HepG2 (cell line): ENCODE results near the gene NBEAL1. TPM values are rescaled to one million over a fixed set of nuclear protein-coding genes. Genes with fewer than 3 reads are reported as not detected.
A peak's percentile ranks its signal among the peaks of the same experiment; 100 is the strongest.

ENCODE experiments used
- ARID2 ChIP-seq: sonication (generic); formaldehyde crosslinking; IDR thresholded peaks from 2 replicates; pipeline ENCODE4 v1.8.1; 2022; ENCODE audit warnings: mild to moderate bottlenecking, missing genetic modification reagents, borderline replicate concordance
- ARID5B ChIP-seq: IDR thresholded peaks from 2 replicates; pipeline ENCODE4 v1.4.0; 2020; ENCODE audit warnings: mild to moderate bottlenecking, missing genetic modification reagents
- CENPX ChIP-seq: sonication (generic); formaldehyde crosslinking; IDR thresholded peaks from 2 replicates; pipeline ENCODE4 v1.9.0; 2021; ENCODE audit warnings: mild to moderate bottlenecking, missing genetic modification reagents, moderate library complexity
- CREB1 ChIP-seq, 2 experiments: fragments of 450-650 bp in 1 of 2; IDR thresholded peaks; 2 replicates each; pipeline ENCODE4 v1.6.1; 2016 to 2017; ENCODE audit warnings: control low read depth in 1 of 2, mild to moderate bottlenecking in 1 of 2, missing compliant biosample characterization in 1 of 2, missing genetic modification characterization in 1 of 2
- ESRRA ChIP-seq: sonication (generic); formaldehyde crosslinking; IDR thresholded peaks from 2 replicates; pipeline ENCODE4 v1.5.1; 2020; ENCODE audit warnings: mild to moderate bottlenecking, low read depth, missing genetic modification reagents
- HIVEP1 ChIP-seq: sonication (generic); formaldehyde crosslinking; IDR thresholded peaks from 2 replicates; pipeline ENCODE4 v1.4.0; 2020; ENCODE audit warnings: mild to moderate bottlenecking, missing genetic modification reagents
- MAFF ChIP-seq: IDR thresholded peaks from 2 replicates; pipeline ENCODE4 v1.6.1; 2011; ENCODE audit warnings: low read depth, low read length, improper control_type of control experiment
- MYC ChIP-seq: sonication (generic); formaldehyde crosslinking; IDR thresholded peaks from 2 replicates; pipeline ENCODE4 v1.9.0; 2021; ENCODE audit warnings: missing genetic modification reagents, borderline replicate concordance
- NFYC ChIP-seq: IDR thresholded peaks from 2 replicates; pipeline ENCODE4 v1.6.1; 2016; ENCODE audit warnings: missing genetic modification reagents, missing compliant biosample characterization
- PHF8 ChIP-seq: sonication (generic); formaldehyde crosslinking; IDR thresholded peaks from 2 replicates; pipeline ENCODE4 v1.5.0; 2020; ENCODE audit warnings: missing genetic modification reagents
- PRDM15 ChIP-seq: sonication (generic); formaldehyde crosslinking; IDR thresholded peaks from 2 replicates; pipeline ENCODE4 v1.4.0; 2020; ENCODE audit warnings: missing genetic modification reagents
- SMARCC2 ChIP-seq: fragments of 450-650 bp; IDR thresholded peaks from 2 replicates; pipeline ENCODE4 v1.6.1; 2017; ENCODE audit warnings: antibody characterized with exemption, mild to moderate bottlenecking
- SMARCE1 ChIP-seq: fragments of 450-650 bp; IDR thresholded peaks from 2 replicates; pipeline ENCODE4 v1.6.1; 2017; ENCODE audit warnings: borderline replicate concordance
- SMC3 ChIP-seq: IDR thresholded peaks from 2 replicates; pipeline ENCODE4 v1.6.1; 2011; ENCODE audit warnings: low read length, improper control_type of control experiment
- TRIM22 ChIP-seq: fragments of 450-650 bp; IDR thresholded peaks from 2 replicates; pipeline ENCODE4 v1.6.1; 2017
- ZBTB1 ChIP-seq: sonication (generic); formaldehyde crosslinking; IDR thresholded peaks from 2 replicates; pipeline ENCODE4 v1.4.0; 2020; ENCODE audit warnings: missing genetic modification reagents, borderline replicate concordance
- ZNF510 ChIP-seq: sonication (generic); formaldehyde crosslinking; IDR thresholded peaks from 2 replicates; pipeline ENCODE4 v1.4.0; 2020; ENCODE audit warnings: low read depth, mild to moderate bottlenecking, missing genetic modification reagents
- ZNF639 ChIP-seq: conservative IDR thresholded peaks from 2 replicates; pipeline ENCODE4 v1.6.1; 2018; ENCODE audit warnings: missing genetic modification reagents
- ZNF724P ChIP-seq: sonication (generic); formaldehyde crosslinking; IDR thresholded peaks from 2 replicates; pipeline ENCODE4 v1.8.0; 2022; ENCODE audit warnings: missing genetic modification reagents, borderline replicate concordance
- polyA plus RNA-seq, 8 experiments: library from polyadenylated mRNA; depleted of rRNA in 3 of 8; stranded (reverse) in 7 of 8; unstranded in 1 of 8; fragments of >200 nt; fragmentation: Illumina TruSeq in 4 of 8; extraction: Trizol in 4 of 8; gene quantifications; 2 replicates each; pipeline versions ENCODE4 v1.2.1 to v1.2.3, GENCODE V29; 2011 to 2016; ENCODE audit warnings: low read depth in 4 of 8, missing spikeins in 1 of 8, mixed read lengths in 1 of 8; ENCODE audit not compliant: insufficient read depth in 1 of 8
- total RNA-seq, 5 experiments: library from RNA; depleted of rRNA; stranded (reverse); fragments of >200 nt; fragmentation: Illumina TruSeq; extraction: Trizol; gene quantifications; 2 replicates each; pipeline ENCODE4 v1.2.3, GENCODE V29; 2016; ENCODE audit warnings: low read depth in 1 of 5

The NBEAL1 gene
- total and polyA plus RNA-seq, 2 of the 13 experiments (the other 11 are each of a cell fraction or from before 2014, with no cell fraction given), result 6.4 to 15.7 TPM

GRCh38 chr2:203238704-203239526 lies 224.2 kb downstream of the NBEAL1 start, which contains the start of gene CYP20A1 (continued):
- TF ChIP-seq ZNF510 (CRISPR knock-in tag), result peak; percentile 85; the same call in 1 of the 2 replicates
- peak; percentile 17; the same call in 1 of the 2 replicates for TF ChIP-seq MAFF
- TF ChIP-seq NFYC (CRISPR knock-in tag), result peak; percentile 63
- peak; percentile 96 for TF ChIP-seq HIVEP1 (CRISPR knock-in tag)
- TF ChIP-seq ARID2 (CRISPR knock-in tag), result peak; percentile 62; the same call in 1 of the 2 replicates
- no peak for TF ChIP-seq TRIM22
- no peak for TF ChIP-seq SMARCC2
- TF ChIP-seq CREB1 (IDR thresholded peaks at IDR 0.05), result peak; percentile 33
- TF ChIP-seq CREB1 (CRISPR knock-in tag; IDR thresholded peaks at IDR 0.05), result peak; percentile 76
- no peak for TF ChIP-seq SMARCE1
- peak; percentile 100 for TF ChIP-seq PHF8 (CRISPR knock-in tag)
- TF ChIP-seq MYC, result peak; percentile 94
- TF ChIP-seq ARID5B (CRISPR knock-in tag), result peak; percentile 84
- peak; percentile 87 for TF ChIP-seq ZNF639 (CRISPR knock-in tag)
- peak; percentile 84 for TF ChIP-seq PRDM15 (CRISPR knock-in tag)
- peak; percentile 3; the same call in 1 of the 2 replicates for TF ChIP-seq SMC3
- peak; percentile 85; the same call in 1 of the 2 replicates for TF ChIP-seq ZNF724P (CRISPR knock-in tag)
- TF ChIP-seq CENPX (CRISPR knock-in tag), result no peak
- peak; percentile 71 for TF ChIP-seq ESRRA
- no peak; the same call in 1 of the 2 replicates for TF ChIP-seq ZBTB1 (CRISPR knock-in tag)
